Vagina (tissue), 2 donors: ENCODE data around the gene DOK6.

Experiments
- CTCF ChIP-seq, 3 experiments: fragments of 450-650 bp in 2 of 3; fragments of 200-600 bp in 1 of 3; sonication (generic) in 1 of 3; IDR thresholded peaks; one replicate each; pipeline ENCODE4 v1.5.1; 2017 to 2019; ENCODE audit warnings: antibody characterized with exemption in 3 of 3, mild to moderate bottlenecking in 2 of 3, moderate library complexity in 2 of 3
- POLR2A ChIP-seq, 2 donors: fragments of 450-650 bp; IDR thresholded peaks; one replicate each; pipeline ENCODE4 v1.6.1; 2017; ENCODE audit warnings: antibody characterized with exemption in 2 of 2, mild to moderate bottlenecking in 2 of 2, moderate library complexity in 2 of 2

DNA sequence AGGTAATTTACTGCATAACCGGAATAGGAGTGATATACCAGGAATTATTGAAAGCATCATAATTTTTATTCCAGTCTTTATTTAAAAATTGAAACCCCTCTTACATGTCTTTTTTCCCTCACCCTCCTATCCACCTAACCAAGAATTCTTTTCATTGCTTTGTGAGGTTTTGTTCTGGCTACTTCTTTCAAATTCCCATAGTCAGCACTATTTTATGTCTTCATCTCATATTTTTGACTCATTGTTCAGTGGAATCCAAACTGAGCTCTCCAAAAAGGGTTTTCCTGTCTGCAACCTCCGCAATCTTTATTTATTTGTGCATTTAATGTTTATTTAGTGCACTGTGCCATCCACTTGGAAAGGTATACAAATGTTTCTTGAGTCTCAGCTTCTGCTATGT lies 128.5 kb downstream of the DOK6 start:
- no peak for TF ChIP-seq POLR2A (IDR thresholded peaks at IDR 0.05)
- TF ChIP-seq CTCF (IDR thresholded peaks at IDR 0.05) = no peak
